ENCODE measurements around the gene AXIN2. TPM values are rescaled to one million over a fixed set of nuclear protein-coding genes. Genes with fewer than 3 reads are reported as not detected.

AXIN2 gene
- total and polyA plus RNA-seq, 10 of the 15 experiments (the other 5 are each of a cell fraction or from before 2014, with no cell fraction given), result 0.47 to 7.8 (median 3.1) TPM

DNA sequence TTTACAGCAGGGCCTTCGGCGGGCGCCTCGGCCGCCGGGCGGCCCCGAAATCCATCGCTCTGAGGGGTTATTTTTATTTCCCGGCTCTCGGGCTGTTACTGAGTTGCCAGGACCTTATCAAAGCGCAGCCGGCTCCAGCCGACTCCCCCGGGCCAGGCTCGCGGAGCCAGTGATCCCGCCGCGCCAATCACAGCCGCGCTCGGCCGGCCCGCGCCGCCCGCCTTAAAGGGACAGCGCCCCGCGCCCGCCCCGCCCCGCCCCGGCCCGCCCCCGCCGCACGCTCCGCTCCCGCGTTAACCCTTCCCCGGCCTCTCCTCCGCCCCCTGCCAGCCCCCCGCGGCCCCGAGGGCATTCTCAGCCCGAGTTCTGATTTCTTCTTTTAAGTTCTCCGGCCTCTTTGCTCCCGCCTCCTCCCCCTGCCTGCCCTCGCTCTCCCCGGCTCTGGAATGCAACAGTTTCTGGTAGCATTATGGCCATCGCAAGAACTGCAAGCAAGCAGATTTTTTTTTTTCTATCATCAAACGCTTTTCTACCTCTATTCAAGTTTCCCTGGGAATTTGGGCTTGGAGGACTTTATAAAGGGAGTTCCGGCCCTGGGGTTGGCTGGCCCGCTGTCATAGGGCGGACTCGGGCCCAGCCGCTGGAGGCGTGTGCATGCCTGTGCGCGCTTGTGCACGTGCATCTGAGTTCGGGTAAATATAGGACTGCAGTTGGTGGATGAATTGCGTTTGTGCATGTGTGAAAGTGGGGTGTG, at the start of gene AXIN2 (continued):
- TF ChIP-seq, protein P1, sequence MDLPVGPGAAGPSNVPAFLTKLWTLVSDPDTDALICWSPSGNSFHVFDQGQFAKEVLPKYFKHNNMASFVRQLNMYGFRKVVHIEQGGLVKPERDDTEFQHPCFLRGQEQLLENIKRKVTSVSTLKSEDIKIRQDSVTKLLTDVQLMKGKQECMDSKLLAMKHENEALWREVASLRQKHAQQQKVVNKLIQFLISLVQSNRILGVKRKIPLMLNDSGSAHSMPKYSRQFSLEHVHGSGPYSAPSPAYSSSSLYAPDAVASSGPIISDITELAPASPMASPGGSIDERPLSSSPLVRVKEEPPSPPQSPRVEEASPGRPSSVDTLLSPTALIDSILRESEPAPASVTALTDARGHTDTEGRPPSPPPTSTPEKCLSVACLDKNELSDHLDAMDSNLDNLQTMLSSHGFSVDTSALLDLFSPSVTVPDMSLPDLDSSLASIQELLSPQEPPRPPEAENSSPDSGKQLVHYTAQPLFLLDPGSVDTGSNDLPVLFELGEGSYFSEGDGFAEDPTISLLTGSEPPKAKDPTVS (IDR thresholded peaks at IDR 0.05; ENCODE audit: low read depth, low read length), result no peak
- TF ChIP-seq, protein P2, sequence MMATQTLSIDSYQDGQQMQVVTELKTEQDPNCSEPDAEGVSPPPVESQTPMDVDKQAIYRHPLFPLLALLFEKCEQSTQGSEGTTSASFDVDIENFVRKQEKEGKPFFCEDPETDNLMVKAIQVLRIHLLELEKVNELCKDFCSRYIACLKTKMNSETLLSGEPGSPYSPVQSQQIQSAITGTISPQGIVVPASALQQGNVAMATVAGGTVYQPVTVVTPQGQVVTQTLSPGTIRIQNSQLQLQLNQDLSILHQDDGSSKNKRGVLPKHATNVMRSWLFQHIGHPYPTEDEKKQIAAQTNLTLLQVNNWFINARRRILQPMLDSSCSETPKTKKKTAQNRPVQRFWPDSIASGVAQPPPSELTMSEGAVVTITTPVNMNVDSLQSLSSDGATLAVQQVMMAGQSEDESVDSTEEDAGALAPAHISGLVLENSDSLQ (IDR thresholded peaks at IDR 0.05), result peak; percentile 29; the same call in 1 of the 2 replicates
- TF ChIP-seq, protein P3, sequence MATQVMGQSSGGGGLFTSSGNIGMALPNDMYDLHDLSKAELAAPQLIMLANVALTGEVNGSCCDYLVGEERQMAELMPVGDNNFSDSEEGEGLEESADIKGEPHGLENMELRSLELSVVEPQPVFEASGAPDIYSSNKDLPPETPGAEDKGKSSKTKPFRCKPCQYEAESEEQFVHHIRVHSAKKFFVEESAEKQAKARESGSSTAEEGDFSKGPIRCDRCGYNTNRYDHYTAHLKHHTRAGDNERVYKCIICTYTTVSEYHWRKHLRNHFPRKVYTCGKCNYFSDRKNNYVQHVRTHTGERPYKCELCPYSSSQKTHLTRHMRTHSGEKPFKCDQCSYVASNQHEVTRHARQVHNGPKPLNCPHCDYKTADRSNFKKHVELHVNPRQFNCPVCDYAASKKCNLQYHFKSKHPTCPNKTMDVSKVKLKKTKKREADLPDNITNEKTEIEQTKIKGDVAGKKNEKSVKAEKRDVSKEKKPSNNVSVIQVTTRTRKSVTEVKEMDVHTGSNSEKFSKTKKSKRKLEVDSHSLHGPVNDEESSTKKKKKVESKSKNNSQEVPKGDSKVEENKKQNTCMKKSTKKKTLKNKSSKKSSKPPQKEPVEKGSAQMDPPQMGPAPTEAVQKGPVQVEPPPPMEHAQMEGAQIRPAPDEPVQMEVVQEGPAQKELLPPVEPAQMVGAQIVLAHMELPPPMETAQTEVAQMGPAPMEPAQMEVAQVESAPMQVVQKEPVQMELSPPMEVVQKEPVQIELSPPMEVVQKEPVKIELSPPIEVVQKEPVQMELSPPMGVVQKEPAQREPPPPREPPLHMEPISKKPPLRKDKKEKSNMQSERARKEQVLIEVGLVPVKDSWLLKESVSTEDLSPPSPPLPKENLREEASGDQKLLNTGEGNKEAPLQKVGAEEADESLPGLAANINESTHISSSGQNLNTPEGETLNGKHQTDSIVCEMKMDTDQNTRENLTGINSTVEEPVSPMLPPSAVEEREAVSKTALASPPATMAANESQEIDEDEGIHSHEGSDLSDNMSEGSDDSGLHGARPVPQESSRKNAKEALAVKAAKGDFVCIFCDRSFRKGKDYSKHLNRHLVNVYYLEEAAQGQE (IDR thresholded peaks at IDR 0.05; ENCODE audit: low read depth, low read length), result no peak
- TF ChIP-seq SPI1 (IDR thresholded peaks at IDR 0.05; ENCODE audit: borderline replicate concordance, insufficient read depth, low read depth, low read length) (no peak), NR2C1 (IDR thresholded peaks at IDR 0.05) (no peak), NFYB (IDR thresholded peaks at IDR 0.05; ENCODE audit: insufficient read depth, low read depth, low read length) (peak; percentile 56; the same call in 1 of the 2 replicates), TBL1XR1 (IDR thresholded peaks at IDR 0.05; ENCODE audit: low read depth, low read length) (no peak), NFXL1 (IDR thresholded peaks at IDR 0.05; ENCODE audit: borderline replicate concordance) (no peak), ZNF384 (IDR thresholded peaks at IDR 0.05; ENCODE audit: borderline replicate concordance, low read depth, low read length) (no peak), RAD51 (IDR thresholded peaks at IDR 0.05) (no peak), RBBP5 (conservative IDR thresholded peaks at IDR 0.05) (no peak), POU2F2 (IDR thresholded peaks at IDR 0.05; ENCODE audit: borderline replicate concordance, low read depth, low read length) (no peak)
- TF ChIP-seq, protein P4, sequence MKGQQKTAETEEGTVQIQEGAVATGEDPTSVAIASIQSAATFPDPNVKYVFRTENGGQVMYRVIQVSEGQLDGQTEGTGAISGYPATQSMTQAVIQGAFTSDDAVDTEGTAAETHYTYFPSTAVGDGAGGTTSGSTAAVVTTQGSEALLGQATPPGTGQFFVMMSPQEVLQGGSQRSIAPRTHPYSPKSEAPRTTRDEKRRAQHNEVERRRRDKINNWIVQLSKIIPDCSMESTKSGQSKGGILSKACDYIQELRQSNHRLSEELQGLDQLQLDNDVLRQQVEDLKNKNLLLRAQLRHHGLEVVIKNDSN (IDR thresholded peaks at IDR 0.05; ENCODE audit: borderline replicate concordance, extremely low read length, insufficient read depth, low read depth, low read length), result no peak
- TF ChIP-seq, protein P5, sequence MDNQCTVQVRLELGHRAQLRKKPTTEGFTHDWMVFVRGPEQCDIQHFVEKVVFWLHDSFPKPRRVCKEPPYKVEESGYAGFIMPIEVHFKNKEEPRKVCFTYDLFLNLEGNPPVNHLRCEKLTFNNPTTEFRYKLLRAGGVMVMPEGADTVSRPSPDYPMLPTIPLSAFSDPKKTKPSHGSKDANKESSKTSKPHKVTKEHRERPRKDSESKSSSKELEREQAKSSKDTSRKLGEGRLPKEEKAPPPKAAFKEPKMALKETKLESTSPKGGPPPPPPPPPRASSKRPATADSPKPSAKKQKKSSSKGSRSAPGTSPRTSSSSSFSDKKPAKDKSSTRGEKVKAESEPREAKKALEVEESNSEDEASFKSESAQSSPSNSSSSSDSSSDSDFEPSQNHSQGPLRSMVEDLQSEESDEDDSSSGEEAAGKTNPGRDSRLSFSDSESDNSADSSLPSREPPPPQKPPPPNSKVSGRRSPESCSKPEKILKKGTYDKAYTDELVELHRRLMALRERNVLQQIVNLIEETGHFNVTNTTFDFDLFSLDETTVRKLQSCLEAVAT (IDR thresholded peaks at IDR 0.05), result no peak
- TF ChIP-seq, protein P6, sequence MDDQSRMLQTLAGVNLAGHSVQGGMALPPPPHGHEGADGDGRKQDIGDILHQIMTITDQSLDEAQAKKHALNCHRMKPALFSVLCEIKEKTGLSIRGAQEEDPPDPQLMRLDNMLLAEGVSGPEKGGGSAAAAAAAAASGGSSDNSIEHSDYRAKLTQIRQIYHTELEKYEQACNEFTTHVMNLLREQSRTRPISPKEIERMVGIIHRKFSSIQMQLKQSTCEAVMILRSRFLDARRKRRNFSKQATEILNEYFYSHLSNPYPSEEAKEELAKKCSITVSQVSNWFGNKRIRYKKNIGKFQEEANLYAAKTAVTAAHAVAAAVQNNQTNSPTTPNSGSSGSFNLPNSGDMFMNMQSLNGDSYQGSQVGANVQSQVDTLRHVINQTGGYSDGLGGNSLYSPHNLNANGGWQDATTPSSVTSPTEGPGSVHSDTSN (IDR thresholded peaks at IDR 0.05; ENCODE audit: insufficient replicate concordance, low read depth, low read length), result peak; percentile 48
